Measurements from ENCODE around the gene GEMIN7.

Gene GEMIN7

DNA sequence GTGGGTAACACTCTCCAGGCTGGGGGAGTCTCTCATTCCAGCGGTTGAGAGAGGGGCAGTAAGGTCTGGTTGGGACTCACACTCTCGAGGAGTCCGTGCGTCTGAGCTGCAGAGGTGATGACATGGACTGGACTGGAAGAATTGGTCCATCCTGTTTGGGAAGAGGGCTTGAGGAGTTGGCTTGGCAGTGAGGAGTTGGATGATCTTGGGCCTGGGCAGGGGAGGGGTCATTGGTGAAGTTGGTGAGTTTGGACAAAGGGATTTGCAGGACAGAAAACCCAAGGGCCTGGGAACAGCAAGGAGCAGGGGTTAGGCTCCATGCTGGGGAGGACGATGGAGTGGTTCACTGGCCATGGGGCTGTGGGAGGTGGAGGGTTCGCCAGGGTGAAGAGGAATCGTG is 17.6 kb downstream of the GEMIN7 start:
- H3K27ac ChIP-seq, result no peak overlapping the region
- H3K27me3 ChIP-seq, result no peaks in the 10 kb centered on the region
- peaks cover 21 to 26% of the 10 kb centered on the region in 2 experiments for H3K4me1 ChIP-seq (ENCODE audit: control insufficient read depth in 1 of 2, insufficient read depth in 1 of 2, low read depth in 1 of 2, low read length in 1 of 2)
- TF ChIP-seq, protein P1, sequence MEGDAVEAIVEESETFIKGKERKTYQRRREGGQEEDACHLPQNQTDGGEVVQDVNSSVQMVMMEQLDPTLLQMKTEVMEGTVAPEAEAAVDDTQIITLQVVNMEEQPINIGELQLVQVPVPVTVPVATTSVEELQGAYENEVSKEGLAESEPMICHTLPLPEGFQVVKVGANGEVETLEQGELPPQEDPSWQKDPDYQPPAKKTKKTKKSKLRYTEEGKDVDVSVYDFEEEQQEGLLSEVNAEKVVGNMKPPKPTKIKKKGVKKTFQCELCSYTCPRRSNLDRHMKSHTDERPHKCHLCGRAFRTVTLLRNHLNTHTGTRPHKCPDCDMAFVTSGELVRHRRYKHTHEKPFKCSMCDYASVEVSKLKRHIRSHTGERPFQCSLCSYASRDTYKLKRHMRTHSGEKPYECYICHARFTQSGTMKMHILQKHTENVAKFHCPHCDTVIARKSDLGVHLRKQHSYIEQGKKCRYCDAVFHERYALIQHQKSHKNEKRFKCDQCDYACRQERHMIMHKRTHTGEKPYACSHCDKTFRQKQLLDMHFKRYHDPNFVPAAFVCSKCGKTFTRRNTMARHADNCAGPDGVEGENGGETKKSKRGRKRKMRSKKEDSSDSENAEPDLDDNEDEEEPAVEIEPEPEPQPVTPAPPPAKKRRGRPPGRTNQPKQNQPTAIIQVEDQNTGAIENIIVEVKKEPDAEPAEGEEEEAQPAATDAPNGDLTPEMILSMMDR (IDR thresholded peaks at IDR 0.05), result no peak
- H3K9me3 ChIP-seq, result no peaks in the 10 kb centered on the region
- peaks cover 8% of the 10 kb centered on the region for H3K36me3 ChIP-seq
- no peak overlapping the region for H3K4me3 ChIP-seq (ENCODE audit: low read depth in 1 of 2, low read length in 1 of 2)

GRCh38 chr19:45097450-45097775 is 18.4 kb downstream of the GEMIN7 start:
- no peak overlapping the region for H3K4me3 ChIP-seq (ENCODE audit: low read depth in 1 of 2, low read length in 1 of 2)

GRCh38 chr19:45097776-45098520 is 18.9 kb downstream of the GEMIN7 start:
- peaks cover 18 to 22% of the 10 kb centered on the region in 2 experiments for H3K4me1 ChIP-seq (ENCODE audit: control insufficient read depth in 1 of 2, insufficient read depth in 1 of 2, low read depth in 1 of 2, low read length in 1 of 2)
- TF ChIP-seq, protein P1 (IDR thresholded peaks at IDR 0.05), result no peak
- H3K4me3 ChIP-seq (ENCODE audit: low read depth in 1 of 2, low read length in 1 of 2), result no peak overlapping the region
- H3K27me3 ChIP-seq, result no peaks in the 10 kb centered on the region
- H3K36me3 ChIP-seq, result peaks cover 8% of the 10 kb centered on the region
- no peaks in the 10 kb centered on the region for H3K9me3 ChIP-seq
- H3K27ac ChIP-seq, result no peak overlapping the region

More at GRCh38 chr19:45097450-45097775, 18.4 kb downstream of the GEMIN7 start:
- Histone ChIP-seq H3K27me3 (no peaks in the 10 kb centered on the region), H3K27ac (no peak overlapping the region), H3K4me1 (ENCODE audit: control insufficient read depth in 1 of 2, insufficient read depth in 1 of 2, low read depth in 1 of 2, low read length in 1 of 2) (peaks cover 15 to 19% of the 10 kb centered on the region in 2 experiments), H3K9me3 (no peaks in the 10 kb centered on the region), H3K36me3 (peaks cover 8% of the 10 kb centered on the region)
- TF ChIP-seq, protein P1 (IDR thresholded peaks at IDR 0.05), result no peak

DNA sequence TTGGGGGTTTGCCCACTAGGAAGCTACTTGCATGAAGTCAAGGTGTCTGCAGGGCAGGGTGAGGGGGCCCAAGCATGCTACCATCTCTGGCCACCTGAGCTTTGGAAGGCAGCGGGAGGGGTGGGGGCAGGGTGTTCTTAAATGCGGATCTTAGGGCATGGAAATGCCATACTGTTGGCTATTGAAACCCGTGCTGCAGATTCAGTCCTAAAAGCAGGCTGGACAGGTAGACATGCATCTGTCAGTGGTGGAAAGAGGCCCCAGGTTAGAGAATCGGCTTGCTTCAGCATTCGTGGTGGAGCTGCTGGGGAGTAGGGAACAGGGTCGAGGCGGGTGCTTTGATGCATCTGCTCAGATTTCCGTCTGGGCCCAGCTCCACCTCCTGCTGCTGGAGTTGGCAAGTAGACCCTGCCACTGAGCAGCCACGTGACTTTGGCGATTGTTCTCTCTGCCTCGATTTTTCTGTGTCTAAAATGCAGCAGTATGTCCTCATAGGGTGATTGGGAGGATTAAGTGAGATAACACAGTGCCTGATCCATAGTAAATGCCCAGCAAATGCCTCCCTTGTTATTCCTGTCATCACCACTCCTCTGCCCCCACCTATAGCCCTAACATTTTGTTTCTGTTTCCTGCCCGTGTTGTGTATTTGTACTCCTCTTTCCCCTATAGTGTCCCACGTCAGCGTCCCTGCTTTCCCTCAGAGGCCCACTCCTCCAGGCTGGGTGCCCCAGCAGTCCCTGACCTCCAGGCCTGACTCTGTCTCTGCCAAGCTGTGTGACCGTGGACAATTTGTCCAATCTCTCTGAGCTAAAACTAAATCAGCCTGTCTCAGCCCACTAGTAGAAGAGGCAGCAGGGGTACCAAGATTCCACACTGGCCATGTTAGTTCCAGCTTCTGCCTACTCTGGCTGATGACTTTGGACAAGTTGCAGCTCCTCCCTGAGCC is 19.7 kb downstream of the GEMIN7 start:
- no peak overlapping the region for H3K4me3 ChIP-seq (ENCODE audit: low read depth in 1 of 2, low read length in 1 of 2)
- H3K9me3 ChIP-seq, result no peaks in the 10 kb centered on the region
- H3K27ac ChIP-seq, result no peak overlapping the region
- TF ChIP-seq, protein P1 (IDR thresholded peaks at IDR 0.05), result no peak
- peaks cover 8% of the 10 kb centered on the region for H3K36me3 ChIP-seq
- no peaks in the 10 kb centered on the region for H3K27me3 ChIP-seq
- H3K4me1 ChIP-seq (ENCODE audit: control insufficient read depth in 1 of 2, insufficient read depth in 1 of 2, low read depth in 1 of 2, low read length in 1 of 2), result peaks cover 14 to 18% of the 10 kb centered on the region in 2 experiments

GRCh38 chr19:45099467-45100191 is 20.6 kb downstream of the GEMIN7 start:
- no peaks in the 10 kb centered on the region for H3K9me3 ChIP-seq
- no peaks in the 10 kb centered on the region for H3K27me3 ChIP-seq
- H3K36me3 ChIP-seq, result peaks cover 8% of the 10 kb centered on the region
- H3K4me3 ChIP-seq (ENCODE audit: low read depth in 1 of 2, low read length in 1 of 2), result no peak overlapping the region
- H3K27ac ChIP-seq, result no peak overlapping the region
- peaks cover 7 to 9% of the 10 kb centered on the region in 2 experiments for H3K4me1 ChIP-seq (ENCODE audit: control insufficient read depth in 1 of 2, insufficient read depth in 1 of 2, low read depth in 1 of 2, low read length in 1 of 2)
- TF ChIP-seq, protein P1 (IDR thresholded peaks at IDR 0.05), result no peak

Measured in neutrophil (primary cell).